ENCODE measurements around the gene MOB1B. TPM values are rescaled to one million over a fixed set of nuclear protein-coding genes. Genes with fewer than 3 reads are reported as not detected.

The MOB1B gene
- total and polyA plus RNA-seq, 2 experiments from 2014 or later: 7.9 to 30.2 TPM

DNA sequence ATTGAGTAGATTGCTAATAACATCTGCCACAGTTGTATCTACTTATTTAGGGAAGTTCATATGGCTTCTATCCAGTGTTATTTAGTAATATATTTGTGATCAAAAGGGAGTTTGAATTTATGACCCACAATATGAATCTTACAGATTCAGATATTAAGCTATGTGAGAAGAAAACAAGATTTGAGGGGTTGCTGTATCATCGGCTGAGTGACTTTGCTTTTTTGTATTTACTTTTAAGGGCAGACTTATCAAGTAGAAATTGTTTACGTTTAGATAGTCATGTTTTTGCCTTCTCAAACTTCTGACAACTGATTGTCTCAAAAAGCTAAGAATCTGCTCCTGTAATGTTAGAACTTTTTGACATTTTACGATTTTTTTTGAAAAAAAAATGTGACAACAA is 74.1 kb downstream of the MOB1B start:
- H3K4me3 Mint-ChIP-seq: no peak overlapping the region
- H3K4me2 ChIP-seq: no peak overlapping the region
- H3K9me2 ChIP-seq (ENCODE audit: insufficient read depth): no peaks in the 10 kb centered on the region
- H3K4me3 ChIP-seq: no peak overlapping the region
- H3K27me3 ChIP-seq (ENCODE audit: insufficient read depth): no peaks in the 10 kb centered on the region
- no peaks in the 10 kb centered on the region for H3F3A ChIP-seq (replicated peaks; ENCODE audit: low read depth)
- H3K27ac ChIP-seq (ENCODE audit: low read depth): no peak overlapping the region
- no peaks in the 10 kb centered on the region for H4K20me1 ChIP-seq (replicated peaks; ENCODE audit: insufficient read depth)
- TF ChIP-seq EZH2 (IDR thresholded peaks at IDR 0.05; ENCODE audit: low read depth, unreplicated experiment) (no peak), ZNF331 (CRISPR knock-in tag; IDR thresholded peaks at IDR 0.05; ENCODE audit: low read depth) (no peak), REST (IDR thresholded peaks at IDR 0.05; ENCODE audit: unreplicated experiment) (no peak), ETS1 (IDR thresholded peaks at IDR 0.05) (no peak), STAT1 (IDR thresholded peaks at IDR 0.05; ENCODE audit: unreplicated experiment) (no peak), NANOG (IDR thresholded peaks at IDR 0.05; ENCODE audit: borderline replicate concordance) (no peak), EZH2phosphoT487 (IDR thresholded peaks at IDR 0.05; ENCODE audit: unreplicated experiment) (no peak), ZNF114 (CRISPR knock-in tag; IDR thresholded peaks at IDR 0.05) (no peak), CTCF (conservative IDR thresholded peaks at IDR 0.05; ENCODE audit: low read depth in 2 of 2) (no peak), JUNB (IDR thresholded peaks at IDR 0.05; ENCODE audit: unreplicated experiment) (no peak), POLR2AphosphoS5 (IDR thresholded peaks at IDR 0.05; ENCODE audit: low read depth) (no peak), CREB1 (CRISPR knock-in tag; IDR thresholded peaks at IDR 0.05; ENCODE audit: low read depth) (no peak)
- TF ChIP-seq, protein P1, sequence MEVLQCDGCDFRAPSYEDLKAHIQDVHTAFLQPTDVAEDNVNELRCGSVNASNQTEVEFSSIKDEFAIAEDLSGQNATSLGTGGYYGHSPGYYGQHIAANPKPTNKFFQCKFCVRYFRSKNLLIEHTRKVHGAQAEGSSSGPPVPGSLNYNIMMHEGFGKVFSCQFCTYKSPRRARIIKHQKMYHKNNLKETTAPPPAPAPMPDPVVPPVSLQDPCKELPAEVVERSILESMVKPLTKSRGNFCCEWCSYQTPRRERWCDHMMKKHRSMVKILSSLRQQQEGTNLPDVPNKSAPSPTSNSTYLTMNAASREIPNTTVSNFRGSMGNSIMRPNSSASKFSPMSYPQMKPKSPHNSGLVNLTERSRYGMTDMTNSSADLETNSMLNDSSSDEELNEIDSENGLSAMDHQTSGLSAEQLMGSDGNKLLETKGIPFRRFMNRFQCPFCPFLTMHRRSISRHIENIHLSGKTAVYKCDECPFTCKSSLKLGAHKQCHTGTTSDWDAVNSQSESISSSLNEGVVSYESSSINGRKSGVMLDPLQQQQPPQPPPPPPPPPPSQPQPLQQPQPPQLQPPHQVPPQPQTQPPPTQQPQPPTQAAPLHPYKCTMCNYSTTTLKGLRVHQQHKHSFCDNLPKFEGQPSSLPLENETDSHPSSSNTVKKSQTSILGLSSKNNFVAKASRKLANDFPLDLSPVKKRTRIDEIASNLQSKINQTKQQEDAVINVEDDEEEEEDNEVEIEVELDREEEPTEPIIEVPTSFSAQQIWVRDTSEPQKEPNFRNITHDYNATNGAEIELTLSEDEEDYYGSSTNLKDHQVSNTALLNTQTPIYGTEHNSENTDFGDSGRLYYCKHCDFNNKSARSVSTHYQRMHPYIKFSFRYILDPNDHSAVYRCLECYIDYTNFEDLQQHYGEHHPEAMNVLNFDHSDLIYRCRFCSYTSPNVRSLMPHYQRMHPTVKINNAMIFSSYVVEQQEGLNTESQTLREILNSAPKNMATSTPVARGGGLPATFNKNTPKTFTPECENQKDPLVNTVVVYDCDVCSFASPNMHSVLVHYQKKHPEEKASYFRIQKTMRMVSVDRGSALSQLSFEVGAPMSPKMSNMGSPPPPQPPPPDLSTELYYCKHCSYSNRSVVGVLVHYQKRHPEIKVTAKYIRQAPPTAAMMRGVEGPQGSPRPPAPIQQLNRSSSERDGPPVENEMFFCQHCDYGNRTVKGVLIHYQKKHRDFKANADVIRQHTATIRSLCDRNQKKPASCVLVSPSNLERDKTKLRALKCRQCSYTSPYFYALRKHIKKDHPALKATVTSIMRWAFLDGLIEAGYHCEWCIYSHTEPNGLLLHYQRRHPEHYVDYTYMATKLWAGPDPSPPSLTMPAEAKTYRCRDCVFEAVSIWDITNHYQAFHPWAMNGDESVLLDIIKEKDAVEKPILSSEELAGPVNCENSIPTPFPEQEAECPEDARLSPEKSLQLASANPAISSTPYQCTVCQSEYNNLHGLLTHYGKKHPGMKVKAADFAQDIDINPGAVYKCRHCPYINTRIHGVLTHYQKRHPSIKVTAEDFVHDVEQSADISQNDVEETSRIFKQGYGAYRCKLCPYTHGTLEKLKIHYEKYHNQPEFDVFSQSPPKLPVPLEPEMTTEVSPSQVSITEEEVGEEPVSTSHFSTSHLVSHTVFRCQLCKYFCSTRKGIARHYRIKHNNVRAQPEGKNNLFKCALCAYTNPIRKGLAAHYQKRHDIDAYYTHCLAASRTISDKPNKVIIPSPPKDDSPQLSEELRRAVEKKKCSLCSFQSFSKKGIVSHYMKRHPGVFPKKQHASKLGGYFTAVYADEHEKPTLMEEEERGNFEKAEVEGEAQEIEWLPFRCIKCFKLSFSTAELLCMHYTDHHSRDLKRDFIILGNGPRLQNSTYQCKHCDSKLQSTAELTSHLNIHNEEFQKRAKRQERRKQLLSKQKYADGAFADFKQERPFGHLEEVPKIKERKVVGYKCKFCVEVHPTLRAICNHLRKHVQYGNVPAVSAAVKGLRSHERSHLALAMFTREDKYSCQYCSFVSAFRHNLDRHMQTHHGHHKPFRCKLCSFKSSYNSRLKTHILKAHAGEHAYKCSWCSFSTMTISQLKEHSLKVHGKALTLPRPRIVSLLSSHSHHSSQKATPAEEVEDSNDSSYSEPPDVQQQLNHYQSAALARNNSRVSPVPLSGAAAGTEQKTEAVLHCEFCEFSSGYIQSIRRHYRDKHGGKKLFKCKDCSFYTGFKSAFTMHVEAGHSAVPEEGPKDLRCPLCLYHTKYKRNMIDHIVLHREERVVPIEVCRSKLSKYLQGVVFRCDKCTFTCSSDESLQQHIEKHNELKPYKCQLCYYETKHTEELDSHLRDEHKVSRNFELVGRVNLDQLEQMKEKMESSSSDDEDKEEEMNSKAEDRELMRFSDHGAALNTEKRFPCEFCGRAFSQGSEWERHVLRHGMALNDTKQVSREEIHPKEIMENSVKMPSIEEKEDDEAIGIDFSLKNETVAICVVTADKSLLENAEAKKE (CRISPR knock-in tag; IDR thresholded peaks at IDR 0.05): no peak
- H3K36me3 Mint-ChIP-seq (ENCODE audit: low read depth): peaks cover 10% of the 10 kb centered on the region; the same call in 2 of the 3 replicates
- H3K27me3 Mint-ChIP-seq (ENCODE audit: insufficient read depth, low read depth, poor library complexity): no peaks in the 10 kb centered on the region
- H3K79me2 ChIP-seq (replicated peaks; ENCODE audit: insufficient read depth): no peaks in the 10 kb centered on the region
- H3K9me3 Mint-ChIP-seq: no peaks in the 10 kb centered on the region
- no peaks in the 10 kb centered on the region for H3K4me1 ChIP-seq (ENCODE audit: insufficient read depth)
- no peaks in the 10 kb centered on the region; the same call in 1 of the 2 replicates for H3K36me3 ChIP-seq (ENCODE audit: insufficient read depth)
- no peak overlapping the region for H3K27ac Mint-ChIP-seq
- peaks cover 4% of the 10 kb centered on the region; the same call in 2 of the 3 replicates for H3K4me1 Mint-ChIP-seq
- DNase-seq (ENCODE audit: low spot score) (no peak), ATAC-seq (no peak)
- no peak overlapping the region for H2AFZ ChIP-seq

All from GM23338 (cell line).